Retinal pigment epithelial cell (primary cell): ENCODE results near the gene NRARP.
A peak's percentile ranks its signal among the peaks of the same experiment; 100 is the strongest.

Experiments used
- DNase-seq: peaks from one replicate; pipeline ENCODE4 v3.0.0-alpha.2; 2010; ENCODE audit warnings: low read depth
- H3K4me3 ChIP-seq: 2 replicates; pipeline ENCODE4 v1.5.1; 2011; ENCODE audit warnings: mild to moderate bottlenecking, low read length, control low read depth, moderate library complexity
- TF ChIP-seq, protein P1 (sequence below): conservative IDR thresholded peaks from 2 replicates; pipeline ENCODE4 v1.5.1; 2011; ENCODE audit warnings: low read depth, low read length, control low read depth, inconsistent platforms

NRARP gene

DNA sequence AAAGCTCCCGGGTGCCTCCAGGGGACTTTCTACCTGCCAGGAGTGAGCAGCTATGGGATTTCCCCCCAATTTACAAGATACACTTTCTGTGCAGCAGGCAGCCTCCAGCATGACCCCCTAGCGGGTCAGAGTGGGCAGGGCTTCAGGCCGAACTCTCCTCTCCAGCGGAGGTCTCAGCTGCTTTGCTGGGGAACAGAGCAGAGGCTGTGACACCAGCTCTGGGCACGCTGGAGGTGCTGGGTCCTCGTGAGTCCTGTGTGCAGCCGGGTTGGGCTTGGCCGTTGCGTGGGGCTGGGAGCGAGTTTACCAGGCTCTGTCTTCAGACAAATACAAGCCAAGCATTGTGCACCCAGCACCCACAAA lies 2.9 kb downstream of the NRARP start:
- no peak for DNase-seq
- TF ChIP-seq, protein P1, sequence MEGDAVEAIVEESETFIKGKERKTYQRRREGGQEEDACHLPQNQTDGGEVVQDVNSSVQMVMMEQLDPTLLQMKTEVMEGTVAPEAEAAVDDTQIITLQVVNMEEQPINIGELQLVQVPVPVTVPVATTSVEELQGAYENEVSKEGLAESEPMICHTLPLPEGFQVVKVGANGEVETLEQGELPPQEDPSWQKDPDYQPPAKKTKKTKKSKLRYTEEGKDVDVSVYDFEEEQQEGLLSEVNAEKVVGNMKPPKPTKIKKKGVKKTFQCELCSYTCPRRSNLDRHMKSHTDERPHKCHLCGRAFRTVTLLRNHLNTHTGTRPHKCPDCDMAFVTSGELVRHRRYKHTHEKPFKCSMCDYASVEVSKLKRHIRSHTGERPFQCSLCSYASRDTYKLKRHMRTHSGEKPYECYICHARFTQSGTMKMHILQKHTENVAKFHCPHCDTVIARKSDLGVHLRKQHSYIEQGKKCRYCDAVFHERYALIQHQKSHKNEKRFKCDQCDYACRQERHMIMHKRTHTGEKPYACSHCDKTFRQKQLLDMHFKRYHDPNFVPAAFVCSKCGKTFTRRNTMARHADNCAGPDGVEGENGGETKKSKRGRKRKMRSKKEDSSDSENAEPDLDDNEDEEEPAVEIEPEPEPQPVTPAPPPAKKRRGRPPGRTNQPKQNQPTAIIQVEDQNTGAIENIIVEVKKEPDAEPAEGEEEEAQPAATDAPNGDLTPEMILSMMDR: no peak
- H3K4me3 ChIP-seq: no peak overlapping the region

DNA sequence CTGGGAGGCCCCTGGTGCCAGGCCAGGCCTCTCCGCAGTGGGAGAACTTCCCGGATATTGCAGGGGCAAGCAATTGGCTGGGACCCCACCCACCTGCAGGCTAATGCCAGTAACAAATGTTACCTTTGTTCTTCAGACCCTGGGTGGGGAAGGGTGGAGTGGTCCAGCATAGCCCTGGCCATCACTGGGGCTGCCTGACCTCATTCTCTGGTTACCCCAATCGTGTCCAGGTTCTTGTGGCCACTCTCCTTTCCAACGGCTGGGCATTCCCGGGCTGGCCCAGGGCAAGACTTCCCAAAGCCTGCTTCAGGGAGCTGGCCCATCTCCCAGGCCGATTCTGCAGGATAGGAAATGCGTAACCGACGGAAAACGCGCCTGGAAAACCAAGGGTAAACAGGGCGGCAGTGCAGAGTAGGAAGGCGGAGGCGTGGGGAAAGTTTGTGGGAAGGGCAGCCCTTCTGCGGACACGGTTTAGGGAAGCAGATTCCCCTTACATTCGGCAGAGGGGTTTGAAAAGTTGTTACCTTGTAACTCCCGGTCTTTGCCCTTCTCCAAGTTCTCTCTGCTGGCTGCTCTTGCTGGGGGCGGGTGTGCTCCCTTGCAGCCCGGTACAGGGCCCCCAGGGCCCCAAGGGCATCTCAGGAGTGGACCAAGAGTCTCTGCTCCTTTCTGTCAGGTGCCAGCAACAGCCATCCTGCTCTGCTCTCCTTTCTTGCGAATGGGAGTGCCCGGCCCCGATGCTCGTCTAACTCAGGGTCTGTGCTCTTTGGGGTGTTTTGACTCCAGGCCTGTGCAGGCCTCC lies 3.5 kb downstream of the NRARP start:
- DNase-seq: no peak
- TF ChIP-seq, protein P1: no peak
- no peak overlapping the region for H3K4me3 ChIP-seq

DNA sequence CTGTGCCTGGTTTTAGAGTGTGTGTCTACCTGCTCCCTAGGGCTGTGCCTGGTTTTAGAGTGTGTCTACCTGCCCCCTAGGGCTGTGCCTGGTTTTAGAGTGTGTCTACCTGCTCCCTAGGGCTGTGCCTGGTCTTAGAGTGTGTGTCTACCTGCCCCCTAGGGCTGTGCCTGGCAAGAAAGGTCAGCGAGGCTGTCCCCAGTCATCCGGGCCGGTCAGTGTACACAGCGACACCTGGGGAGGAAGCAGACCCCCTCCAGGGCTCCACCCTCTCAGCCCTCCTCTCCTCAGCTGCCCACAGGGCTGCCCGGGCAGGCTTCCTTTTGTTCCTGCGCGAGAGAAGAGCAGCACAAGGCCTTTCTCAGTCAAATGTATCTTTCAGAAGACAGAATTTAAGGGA lies 4.1 kb downstream of the NRARP start:
- TF ChIP-seq, protein P1: no peak
- H3K4me3 ChIP-seq: no peak overlapping the region
- no peak for DNase-seq

DNA sequence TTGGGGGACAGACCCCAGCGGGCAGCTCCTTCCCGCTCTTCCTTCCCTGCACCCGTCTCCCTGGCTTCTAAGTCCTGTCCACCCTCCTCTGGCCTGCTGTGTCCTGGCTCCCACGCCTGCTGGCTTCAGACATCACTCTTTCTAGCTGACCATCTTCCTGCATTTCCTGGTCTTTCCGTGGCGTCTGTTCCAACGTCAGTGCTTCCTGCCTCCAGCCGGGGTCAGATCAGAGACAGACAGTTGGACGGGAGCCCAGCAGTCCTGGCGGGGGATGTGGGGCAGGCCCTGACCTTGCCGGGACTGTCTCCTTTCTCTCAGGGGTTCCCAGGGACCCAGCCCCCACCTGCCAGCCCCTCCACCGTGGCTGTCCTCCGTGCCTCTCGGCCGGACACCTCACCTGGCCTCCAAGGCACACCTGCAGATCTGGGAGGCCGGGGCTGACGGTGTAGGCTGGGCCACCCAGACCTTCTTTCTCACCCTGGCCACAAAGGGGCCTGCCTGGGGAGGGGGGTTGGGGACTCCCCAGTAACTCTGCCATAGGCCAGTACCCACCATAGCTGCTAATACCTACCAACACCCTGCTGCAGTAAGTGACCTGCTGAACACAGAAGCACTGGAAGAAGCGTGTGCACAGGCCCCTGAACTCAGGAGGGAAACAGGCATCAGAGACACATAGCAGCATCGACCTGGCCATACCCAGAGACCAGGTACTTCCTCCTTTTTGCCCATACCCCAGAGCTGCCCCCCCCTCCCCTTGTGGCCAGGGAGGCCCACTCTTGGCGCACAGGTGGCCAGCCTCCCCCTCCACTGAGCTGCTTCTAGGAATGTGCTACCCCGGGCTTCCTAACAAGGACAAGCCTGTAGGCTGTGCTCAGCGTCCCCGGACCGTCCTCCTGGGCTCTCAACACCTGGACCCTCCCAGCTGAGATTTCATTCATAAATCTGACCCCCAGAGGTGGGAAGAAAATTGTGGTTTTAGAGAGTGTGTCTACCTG lies 5.1 kb downstream of the NRARP start:
- no peak for DNase-seq
- TF ChIP-seq, protein P1: no peak
- no peak overlapping the region for H3K4me3 ChIP-seq

DNA sequence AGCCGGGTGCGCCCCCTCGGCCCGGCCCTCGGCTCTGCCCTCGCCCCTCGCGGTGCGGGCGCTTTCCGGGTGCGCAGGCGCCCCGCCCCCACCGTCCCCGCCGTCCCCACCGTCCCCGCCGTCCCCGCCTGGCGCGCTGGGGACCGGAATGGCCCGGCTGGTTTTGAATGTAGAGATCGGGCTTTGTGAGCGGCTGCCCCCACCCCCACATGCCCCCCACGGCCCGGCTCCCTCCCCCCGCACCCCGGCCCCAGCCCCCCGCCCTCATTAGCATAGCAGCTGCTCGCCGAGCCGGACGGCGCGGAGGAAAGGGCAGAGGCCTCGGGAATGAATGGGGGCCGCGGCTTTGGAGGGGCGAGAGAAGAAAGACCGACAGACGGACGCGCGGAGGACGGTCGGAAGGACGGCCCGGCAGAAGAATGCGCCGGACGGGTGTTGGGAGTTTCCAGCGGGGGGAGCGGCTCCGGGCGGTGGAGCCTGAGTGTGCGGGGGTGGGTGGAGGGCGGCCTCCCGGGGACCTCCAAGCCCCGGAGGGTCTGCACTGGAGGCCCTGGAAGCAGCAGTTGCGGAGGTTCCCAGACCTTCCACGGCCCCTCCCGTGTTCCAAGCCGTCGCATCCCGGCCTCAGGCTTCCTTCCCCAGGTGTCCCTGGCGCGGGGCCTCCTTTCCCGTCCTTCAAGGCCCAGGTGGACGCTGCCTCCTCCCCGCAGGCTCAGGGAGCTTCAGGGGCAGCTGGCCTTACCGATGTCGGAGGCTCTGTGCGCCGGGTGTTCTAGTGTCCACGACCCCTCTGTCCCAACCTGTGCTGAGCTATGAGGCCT lies 6.0 kb downstream of the NRARP start:
- DNase-seq: no peak
- H3K4me3 ChIP-seq: no peak overlapping the region
- TF ChIP-seq, protein P1: no peak

DNA sequence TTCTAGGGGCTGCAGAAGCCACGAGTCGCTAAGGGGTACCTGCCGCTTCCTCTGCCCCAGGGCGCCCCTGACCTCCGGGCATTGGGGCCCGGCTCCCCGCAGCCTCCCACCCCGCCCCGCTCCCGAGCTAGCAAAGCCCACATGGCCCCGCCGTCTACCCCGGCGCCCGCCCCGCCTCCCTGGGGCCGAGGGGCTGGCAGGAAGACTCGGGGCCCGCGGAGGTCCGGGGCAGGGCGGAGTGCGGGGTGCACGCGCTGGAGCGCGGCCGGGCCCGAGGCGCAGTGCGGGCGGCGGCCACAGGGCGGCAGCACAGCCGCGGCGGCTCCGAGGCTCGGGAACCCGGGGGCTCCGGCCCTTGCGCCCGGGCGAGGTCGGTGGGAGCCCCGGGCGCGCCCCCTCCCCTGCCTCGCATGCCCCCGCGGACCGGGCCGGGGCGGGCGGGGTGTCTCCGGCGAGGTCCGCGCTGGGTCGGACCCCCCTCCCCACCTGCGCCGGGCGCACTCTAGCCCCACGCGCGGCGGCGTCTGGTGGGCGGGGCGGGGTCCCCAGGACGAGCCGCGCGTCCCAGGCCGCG lies 6.7 kb downstream of the NRARP start:
- TF ChIP-seq, protein P1: peak; percentile 26
- DNase-seq: no peak
- H3K4me3 ChIP-seq: peak overlapping the region; percentile 21
